ENCODE measurements around the gene APPL1. TPM values are rescaled to one million over a fixed set of nuclear protein-coding genes. Genes with fewer than 3 reads are reported as not detected.
"Not testable (repeated sequence)": the region's sequence is repeated elsewhere in the genome, so short reads cannot be mapped to it uniquely, and the experiment has no call there.

The APPL1 gene
- total RNA-seq, 1 donor from 2014 or later, result 50.1 TPM

- DNase-seq (ENCODE audit: low read depth, low spot score), result no peak
Observed at GRCh38 chr3:57274845-57275244, 47.3 kb downstream of the APPL1 start.

- DNase-seq (ENCODE audit: low read depth, low spot score), result no peak
Observed at GRCh38 chr3:57275393-57275792, 47.9 kb downstream of the APPL1 start.

GRCh38 chr3:57278237-57278636, 50.7 kb downstream of the APPL1 start:
- DNase-seq (ENCODE audit: low read depth, low spot score), result no peak

- no peak for DNase-seq (ENCODE audit: low read depth, low spot score)
Observed at GRCh38 chr3:57279685-57280084, 52.2 kb downstream of the APPL1 start.

GRCh38 chr3:57281715-57282114, 54.2 kb downstream of the APPL1 start:
- no peak for DNase-seq (ENCODE audit: low read depth, low spot score)

- no peak for DNase-seq (ENCODE audit: low read depth, low spot score)
Observed at GRCh38 chr3:57283334-57283733, 55.8 kb downstream of the APPL1 start.

GRCh38 chr3:57287205-57287604, 59.7 kb downstream of the APPL1 start:
- DNase-seq (ENCODE audit: low read depth, low spot score), result no peak

GRCh38 chr3:57288403-57288802, 60.9 kb downstream of the APPL1 start:
- DNase-seq (ENCODE audit: low read depth, low spot score), result no peak

- DNase-seq (ENCODE audit: low read depth, low spot score), result no peak
Observed at GRCh38 chr3:57292159-57292896, 64.8 kb downstream of the APPL1 start, which contains the start of gene ASB14. Gene ASB14 (minus strand): TSS chr3:57292685. CDS start chr3:57292033, 652 bp downstream.

GRCh38 chr3:57292897-57293526, 65.5 kb downstream of the APPL1 start:
- no peak for DNase-seq (ENCODE audit: low read depth, low spot score)

GRCh38 chr3:57298041-57298440, 70.5 kb downstream of the APPL1 start:
- DNase-seq (ENCODE audit: low read depth, low spot score), result no peak

GRCh38 chr3:57303520-57303919, 76.0 kb downstream of the APPL1 start:
- DNase-seq (ENCODE audit: low read depth, low spot score), result not testable (repeated sequence)

- DNase-seq (ENCODE audit: low read depth, low spot score), result no peak
Observed at GRCh38 chr3:57309769-57310360, 82.3 kb downstream of the APPL1 start.

- DNase-seq (ENCODE audit: low read depth, low spot score), result no peak
Observed at GRCh38 chr3:57314204-57314603, 86.7 kb downstream of the APPL1 start.

Other genes starting within 250 kb of the APPL1 start
- 0.04 and 0.07 TPM in 2 replicates for gene SPATA12, start 167.1 kb upstream of the APPL1 start, total RNA-seq
- gene IL17RD, start 62.4 kb upstream of the APPL1 start, total RNA-seq, result 1.5 and 1.8 TPM in 2 replicates
- gene HESX1, start 27.8 kb upstream of the APPL1 start, total RNA-seq, result 0.14 and 0.40 TPM in 2 replicates
- gene ASB14, start 65.0 kb downstream of the APPL1 start, total RNA-seq, result under 0.01 TPM in 1 of 2 replicates, not detected in the other